HL-60/S4 (cell line): ENCODE results near the gene BCAS4.
"Not testable (repeated sequence)": the region's sequence is repeated elsewhere in the genome, so short reads cannot be mapped to it uniquely, and the experiment has no call there.

ENCODE experiments used
- in situ Hi-C: fragments of 300-500 bp; cut with MboI; formaldehyde crosslinking; loops from 2 replicates; pipeline ENCODE4 v1.14.3; 2022; ENCODE audit warnings: low sequenced_read_pairs

BCAS4 gene, protein sequence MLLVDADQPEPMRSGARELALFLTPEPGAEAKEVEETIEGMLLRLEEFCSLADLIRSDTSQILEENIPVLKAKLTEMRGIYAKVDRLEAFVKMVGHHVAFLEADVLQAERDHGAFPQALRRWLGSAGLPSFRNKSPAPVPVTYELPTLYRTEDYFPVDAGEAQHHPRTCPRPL

DNA sequence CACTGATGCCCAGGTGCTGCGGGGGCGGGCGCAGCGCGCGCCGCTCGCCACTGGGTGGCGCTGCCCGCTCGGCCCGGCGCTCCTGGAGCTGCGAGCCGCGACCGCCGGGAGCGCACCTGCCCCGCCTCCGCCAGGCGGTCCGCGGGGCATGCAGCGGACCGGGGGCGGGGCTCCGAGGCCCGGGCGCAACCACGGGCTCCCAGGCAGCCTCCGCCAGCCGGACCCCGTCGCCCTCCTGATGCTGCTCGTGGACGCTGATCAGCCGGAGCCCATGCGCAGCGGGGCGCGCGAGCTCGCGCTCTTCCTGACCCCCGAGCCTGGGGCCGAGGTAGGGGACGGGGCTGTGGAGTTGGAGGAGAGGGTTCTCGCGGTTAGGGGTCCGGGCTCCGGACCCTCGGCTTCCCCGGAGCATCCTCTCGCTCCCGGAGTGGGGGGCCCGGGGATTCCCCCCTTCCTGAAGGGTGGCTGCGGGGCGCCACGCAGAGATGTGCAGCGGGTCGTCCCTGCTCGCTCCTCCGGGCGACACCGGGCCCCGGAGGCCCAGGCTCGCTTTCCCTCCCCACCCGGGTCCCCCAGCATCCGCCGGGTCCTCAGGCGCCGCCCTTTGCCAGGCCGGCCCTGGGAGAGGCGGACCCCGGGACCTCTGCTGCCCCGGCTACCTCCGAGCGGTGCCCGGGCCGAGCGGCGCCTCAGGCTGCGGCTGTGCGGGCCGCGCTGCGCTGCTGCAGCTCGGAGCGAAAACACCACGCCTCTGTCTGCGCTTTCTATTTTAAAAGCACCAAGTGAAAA, at the start of gene BCAS4:
BCAS4 (plus strand) TSS at position 216 of the 789 bp plus-strand sequence; CDS start at position 239, 23 bp downstream.
- in situ Hi-C loops: no loop called here

DNA sequence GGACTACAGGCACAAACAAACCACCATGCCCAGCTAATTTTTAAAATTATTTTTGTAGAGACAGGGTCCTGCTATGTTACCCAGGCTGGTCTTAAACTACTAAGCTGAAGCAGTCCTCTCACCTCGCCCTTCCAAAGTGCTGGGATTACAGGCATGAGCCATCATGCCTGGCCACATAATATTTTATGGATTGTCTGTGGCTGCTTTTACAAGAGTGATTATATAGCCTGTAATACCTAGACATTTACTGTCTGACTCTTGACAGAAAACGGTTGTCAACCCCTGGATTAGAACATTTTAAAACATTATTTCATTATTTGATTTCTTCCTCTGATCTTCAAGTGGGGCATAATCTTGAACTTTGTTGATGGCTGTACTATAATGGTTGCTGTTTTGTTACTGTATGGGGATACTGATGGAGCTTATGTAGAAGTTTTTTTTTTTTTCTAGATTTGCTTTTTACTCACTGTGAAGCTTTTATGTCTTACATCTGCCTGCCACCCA, 49.2 kb upstream of the BCAS4 start:
- in situ Hi-C loops: no loop called here

DNA sequence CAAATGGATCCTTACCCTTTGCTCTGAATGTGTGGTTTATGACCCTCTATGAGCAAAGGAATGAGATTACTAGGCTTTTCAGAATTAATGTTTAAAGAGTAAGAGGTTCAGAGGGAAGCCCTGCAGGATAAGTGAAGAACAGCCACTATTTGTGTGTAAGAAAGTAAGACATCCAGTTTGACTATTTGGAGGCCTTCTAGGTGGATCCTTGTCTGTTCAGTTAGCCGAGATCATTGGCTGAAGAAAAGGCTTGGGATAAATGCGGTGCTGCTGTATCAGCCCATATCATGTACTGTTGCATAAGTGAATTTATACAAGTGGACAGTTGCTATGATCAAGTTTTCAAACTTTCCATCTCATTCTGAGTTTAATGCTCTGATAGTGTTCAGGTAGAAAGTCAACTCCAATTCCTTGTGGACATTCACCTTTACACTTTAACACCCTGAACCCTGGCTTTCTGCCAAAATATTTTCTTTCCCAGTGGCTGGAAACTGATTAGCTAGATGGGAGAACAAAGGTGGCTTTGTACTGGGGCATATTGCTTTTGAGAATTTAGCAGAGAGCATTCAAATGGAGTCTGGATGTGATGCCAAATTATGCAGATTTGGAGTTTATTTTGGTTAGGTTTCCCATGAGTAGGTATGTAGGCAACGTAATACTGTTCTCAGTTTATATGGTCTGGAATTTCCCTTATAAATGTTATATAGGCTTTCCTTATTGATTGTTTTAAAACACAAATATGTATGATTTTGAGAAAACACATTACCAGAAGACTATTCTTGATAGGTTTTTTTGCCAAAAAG, 48.5 kb upstream of the BCAS4 start:
- in situ Hi-C loops: no loop called here

DNA sequence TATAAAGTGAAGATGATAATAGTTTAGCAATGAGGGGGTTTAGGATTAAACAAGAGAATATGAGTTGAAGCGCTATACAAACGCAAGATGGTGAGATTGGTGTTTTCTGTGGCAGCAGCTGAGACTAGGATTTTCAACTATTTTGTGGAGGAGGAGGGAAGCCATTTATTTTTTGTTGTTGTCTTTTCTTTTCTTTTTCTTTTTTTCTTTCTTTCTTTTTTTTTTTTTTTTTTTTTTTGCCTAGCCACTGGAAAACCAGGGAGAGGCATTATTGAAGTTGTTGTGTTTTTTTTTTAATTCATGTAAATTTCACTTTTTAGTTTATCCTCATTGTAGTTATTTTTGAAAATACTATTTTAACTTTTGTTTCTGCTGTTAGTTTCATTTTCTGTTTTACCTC, 47.6 kb upstream of the BCAS4 start:
- in situ Hi-C loops: no loop called here

DNA sequence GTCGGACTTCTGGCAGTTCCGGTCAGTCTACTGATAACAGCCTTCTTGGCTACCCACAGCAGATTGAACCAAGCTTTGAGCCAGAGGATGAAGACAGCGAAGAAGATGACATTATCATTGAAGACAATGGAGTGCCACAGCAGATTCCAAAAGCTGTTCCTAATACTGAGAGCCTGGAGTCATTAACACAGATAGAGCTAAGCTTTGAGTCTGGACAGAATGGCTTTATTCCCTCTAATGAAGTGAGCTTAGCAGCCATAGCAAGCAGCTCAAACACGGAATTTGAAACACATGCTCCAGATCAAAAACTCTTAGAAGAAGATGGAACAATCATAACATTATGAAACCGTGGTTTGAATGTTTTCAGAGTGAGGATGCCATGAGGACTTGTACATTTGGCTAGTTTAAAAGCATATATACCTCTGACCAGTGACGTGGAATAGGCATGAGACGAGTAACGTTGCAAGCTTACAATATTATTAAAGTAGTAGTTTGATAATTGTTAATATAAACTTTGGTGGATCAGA, 44.7 kb upstream of the BCAS4 start:
- in situ Hi-C loops: no loop called here

DNA sequence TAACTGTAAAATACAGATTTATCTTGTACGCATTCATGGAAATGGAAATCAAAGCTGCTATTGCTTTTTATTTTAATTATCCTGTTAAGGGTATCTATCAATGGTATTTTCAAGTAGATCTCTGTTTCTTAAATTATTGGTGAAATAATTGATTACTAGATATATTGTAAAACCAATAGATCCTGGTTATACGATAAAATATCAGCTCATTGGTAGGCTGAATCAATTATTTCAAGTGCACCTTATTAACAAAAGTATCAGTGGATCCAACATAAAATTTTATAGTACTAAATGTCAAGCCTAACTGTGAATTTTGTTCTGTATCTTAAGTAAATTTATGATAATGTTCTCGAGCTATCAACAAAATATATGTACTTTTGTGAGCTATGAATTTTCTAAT, 41.7 kb upstream of the BCAS4 start:
- in situ Hi-C loops: no loop called here

DNA sequence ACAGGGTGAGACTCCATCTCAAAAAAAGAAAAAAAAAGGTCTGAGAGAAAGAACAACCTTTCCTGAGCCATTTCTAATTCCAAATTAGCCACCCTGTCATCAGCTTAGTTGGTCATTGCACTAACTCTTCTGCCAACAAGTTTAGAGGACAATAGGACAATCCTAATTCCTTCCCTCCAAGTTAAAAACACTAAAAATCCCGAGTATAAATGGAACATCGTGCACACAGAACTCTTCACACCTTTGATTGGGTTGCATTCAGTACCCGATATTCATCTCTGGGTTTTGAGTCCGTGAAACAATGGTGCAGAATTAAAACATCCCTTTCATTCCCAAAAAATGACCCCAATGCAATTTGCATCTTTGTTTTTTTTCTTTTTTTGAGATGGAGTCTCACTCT, 40.4 kb upstream of the BCAS4 start:
- in situ Hi-C loops: no loop called here

DNA sequence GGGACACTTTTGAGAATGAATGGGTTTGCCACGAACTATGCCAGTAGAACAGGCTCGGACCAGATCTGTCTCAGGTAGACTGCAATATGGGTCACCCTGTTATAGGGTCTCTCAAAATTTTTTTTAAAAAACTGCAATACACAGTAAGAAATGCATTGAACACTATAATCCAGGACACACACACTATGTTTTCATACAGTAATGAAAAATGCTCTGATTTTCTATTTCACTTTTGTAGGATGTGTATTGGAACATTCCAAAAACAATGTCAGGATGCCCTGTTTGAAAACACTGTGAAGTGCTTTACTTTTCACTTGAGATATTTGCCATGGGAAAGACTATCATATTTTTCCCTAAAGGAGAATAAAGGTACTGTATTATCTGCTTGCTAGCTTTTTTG, 38.4 kb upstream of the BCAS4 start:
- in situ Hi-C loops: no loop called here

DNA sequence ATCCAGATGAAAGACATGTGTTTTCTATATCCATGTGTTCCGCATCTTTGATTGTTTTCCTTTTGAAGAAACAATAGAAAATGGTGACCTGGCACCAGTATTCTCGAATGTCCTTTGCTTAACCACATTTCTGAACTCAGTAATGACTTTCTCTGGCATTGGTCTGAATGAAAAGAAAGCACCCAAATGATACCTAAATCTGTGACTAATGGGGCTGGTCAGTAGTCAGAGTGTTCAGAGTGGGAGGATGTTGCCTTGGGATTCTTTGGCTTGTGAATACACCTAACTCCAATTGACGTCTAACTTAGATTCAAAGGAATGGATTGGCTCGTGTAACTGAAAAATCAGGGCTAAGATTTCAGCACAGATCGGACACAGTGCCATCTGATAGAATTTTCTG, 36.4 kb upstream of the BCAS4 start:
- in situ Hi-C loops: no loop called here

DNA sequence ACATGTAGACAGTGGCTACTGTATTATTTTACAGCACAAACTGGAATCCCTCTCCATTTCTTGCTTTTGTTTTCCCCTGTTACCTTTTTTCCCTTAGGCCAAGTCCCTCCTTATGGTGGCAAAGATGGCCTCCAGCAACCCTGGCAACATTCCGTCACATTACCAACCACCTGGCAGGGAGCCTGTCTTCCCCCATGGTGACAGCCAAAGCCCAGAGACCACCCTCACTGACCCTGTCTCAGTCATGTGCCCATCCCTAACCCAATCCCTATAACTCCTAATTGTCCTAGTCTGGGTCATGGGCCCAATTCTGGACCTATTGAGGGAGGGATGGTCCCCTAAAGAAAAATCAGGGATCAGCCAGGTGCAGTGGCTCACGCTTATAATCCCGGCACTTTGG, 35.9 kb upstream of the BCAS4 start:
- in situ Hi-C loops: no loop called here

DNA sequence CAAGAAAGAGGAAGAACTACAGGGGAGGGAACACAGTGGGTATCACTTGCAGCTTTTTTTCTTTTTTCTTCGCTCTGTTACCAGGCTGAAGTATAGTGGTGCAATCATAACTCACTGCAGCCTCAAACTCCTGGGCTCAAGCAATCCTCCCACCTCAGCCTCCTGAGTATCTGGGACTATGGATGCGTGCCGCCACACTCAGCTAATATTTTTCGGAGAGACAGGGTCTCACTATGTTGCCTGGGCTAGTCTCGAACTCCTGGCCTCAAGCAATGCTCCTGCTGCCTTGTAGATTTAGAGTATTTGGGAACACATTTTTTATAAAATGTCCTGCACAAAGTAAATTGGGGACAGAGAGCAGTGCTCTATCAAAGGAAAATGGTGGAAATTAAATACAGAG, 35.2 kb upstream of the BCAS4 start:
- in situ Hi-C loops: no loop called here

DNA sequence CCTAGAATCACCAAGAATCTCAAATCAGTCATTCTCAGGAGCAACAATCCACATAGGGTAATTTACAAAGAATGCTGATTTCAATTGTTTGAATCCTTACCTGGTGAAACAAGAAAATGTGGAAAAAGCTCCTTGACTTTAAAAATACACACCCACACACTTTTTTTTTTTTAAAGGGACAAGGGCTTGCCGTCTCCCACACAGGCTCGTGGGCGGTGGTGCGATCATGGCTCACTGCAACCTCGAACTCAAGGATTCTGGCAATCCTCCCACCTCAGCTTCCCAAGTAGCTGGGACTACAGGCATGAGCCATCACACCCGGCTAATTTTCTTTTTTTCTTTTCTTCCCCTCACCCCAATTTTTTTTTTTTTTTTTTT, 32.8 kb upstream of the BCAS4 start:
- in situ Hi-C loops: no loop called here

DNA sequence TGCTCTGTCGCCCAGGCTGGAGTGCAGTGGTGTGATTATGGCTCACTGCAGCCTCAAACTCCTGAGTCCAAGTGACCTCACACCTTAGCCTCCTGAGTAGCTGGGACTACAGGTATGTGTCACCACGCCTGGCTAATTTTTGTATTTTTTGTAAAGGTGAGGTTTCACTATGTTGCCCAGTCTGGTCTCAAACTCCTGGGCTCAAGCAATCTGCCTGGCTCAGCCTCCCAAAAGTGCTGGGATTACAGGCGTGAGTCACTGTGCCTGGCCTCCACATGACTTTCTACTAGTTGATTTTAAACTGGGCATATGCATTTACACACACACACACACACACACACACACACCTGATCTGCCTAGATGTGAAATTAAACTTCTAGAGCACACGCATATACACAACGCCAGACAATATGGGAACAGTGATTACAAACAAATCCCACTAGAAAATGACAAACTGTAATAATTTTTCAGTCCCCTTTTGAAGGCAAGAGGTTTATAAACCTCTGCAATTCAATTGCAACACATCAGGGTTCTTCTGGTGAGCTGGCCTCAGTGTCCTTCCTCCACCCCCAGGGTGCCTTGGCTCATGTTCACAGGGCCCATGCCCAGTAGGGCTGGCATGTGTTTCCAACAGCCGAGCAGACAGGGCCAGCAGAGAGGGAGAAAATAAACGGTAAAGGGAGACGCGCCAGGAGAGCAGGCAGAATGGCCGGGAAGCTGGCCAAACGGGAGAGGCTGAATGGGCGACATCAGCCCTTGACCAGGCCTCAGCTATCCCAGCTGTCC, 32.2 kb upstream of the BCAS4 start:
- in situ Hi-C loops: no loop called here

DNA sequence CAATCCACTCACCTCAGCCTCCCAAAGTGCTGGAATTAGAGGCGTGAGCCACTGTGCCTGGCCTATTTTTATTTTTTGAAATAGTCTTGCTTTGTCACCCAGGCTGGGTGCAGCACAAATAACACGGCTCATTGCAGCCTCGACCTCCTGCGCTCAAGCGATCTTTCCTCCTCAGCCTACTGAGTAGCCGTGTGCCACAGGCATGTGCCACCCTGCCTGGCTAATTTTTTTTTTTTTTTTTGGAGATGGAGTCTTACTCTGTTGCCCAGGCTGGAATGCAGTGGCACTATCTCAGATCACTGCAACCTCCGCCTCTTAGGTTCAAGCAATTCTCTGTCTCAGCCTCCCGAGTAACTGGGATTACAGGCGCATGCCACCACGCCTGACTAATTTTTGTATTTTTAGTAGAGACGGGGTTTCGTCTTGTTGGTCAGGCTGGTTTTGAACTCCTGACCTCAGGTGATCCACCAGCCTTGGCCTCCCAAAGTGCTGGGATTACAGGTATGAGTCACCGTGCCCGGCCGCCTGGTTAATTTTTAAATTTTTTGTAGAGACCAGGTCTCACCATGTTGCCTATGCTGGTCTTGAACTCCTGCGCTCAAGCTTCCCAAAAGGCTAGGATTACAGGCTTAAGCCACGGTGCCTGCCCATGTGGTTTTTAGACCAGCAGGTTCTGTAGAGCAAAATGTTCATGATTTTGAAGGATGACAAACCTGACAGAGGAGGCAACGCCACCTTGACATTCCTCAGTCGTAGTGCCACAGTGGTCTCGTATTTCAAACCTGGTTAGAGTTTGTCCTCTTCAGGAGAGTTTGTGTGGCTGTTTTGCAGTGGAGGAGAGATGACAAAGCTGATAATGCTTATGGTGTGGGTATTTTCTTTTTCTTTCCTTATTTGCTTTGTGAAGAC, 31.1 kb upstream of the BCAS4 start:
- in situ Hi-C loops: not testable (repeated sequence)

DNA sequence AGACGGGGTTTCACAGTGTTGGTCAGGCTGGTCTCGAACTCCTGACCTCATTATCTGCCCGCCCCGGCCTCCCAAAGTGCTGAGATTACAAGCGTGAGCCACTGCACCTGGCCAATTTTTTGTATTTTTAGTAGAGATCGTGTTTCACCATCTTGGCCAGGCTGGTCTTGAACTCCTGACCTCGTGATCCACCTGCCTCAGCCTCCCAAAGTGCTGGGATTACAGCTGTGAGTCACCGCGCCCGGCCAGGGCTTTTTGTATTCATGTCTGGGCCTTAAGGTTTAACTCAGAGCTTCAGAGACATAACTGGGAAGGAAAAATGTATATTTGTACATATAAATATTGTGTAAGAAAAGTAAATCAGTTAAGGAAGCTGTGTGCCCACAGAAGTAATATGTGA, 29.6 kb upstream of the BCAS4 start:
- in situ Hi-C loops: not testable (repeated sequence)

DNA sequence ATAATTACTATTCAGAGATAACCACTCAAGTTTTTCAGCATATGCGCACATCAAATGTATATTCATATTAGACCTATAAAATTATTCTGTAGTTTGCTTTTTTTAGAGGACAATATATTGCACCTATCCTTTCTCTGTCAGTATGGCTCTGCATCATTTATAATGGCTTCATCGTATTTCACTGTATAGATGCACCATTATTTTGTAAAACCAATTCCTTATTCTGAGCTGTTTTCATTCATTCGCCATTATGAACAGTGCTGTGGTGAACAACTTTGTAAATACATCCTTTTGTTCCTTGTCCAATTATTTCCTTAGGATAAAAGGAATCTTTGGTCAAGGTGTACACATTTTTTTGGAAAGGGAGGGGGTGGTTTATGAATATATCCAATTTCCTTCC, 29.2 kb upstream of the BCAS4 start:
- in situ Hi-C loops: no loop called here

DNA sequence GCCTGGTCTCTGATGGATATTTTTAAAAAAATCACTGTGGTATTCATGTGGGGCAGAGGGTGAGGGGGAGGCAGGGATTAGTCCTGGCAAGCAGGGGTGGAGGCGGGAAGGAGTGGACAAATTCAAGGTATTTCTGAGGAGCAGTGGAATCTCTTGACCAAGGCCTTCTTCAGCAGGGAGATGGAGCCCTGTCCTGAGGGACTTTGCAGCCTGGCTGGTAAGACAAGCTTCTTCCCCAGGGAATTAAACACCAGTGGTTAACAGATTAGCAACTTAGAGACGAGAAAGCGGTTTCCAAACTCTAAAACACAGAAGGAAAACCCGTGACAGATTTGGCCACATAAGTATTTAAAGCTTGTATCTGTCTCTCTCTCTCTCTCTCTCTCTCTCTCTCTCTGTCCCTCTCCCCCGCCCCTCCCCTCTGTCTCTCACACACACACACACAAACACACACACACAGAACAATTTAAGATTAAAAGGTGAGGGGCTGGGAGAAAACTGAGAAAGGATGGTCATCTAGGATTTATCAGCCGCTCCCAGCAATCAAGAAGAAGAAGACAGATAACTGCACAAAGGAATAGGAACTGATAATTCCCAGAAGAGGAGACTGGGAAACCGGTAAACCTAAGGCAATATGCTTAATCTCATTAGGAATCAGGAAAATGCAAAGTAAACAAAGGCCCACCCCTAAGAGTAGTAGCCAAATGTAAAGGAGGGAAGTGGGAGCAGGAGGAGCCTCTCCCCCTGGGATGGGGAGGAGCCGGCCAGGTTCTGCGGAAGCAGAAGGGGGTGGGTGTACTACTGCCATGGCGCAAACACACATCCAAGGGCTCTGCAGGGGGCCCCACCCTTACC, 27.7 kb upstream of the BCAS4 start:
- in situ Hi-C loops: not testable (repeated sequence)

DNA sequence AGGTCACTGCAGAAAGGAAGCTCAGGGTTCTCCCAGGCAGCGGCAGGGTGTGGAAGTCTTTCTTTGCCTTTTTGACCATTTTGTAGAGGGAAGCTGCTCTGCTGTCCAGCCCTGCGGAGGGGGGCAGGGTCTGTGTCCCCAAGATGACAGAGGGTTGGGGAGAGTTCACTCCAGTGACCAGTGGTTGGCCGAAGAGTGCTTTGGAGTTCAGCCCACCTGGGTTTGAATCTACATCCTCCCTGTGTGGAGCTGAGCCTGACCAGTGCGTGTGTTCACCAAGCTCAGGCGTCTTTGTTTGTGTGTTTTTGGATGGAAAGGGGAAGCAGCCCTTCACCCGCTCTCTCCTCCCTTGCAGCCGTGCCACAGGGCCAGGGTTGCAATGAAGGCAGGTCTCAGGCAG, 25.9 kb upstream of the BCAS4 start:
- in situ Hi-C loops: not testable (repeated sequence)
